VCaP (cell line): ENCODE results near the gene DENND10.

Experiments used
- H3K27ac ChIP-seq: fragments of 450-650 bp; 2 replicates; pipeline ENCODE4 v1.5.1; 2017
- CTCF ChIP-seq: fragments of 450-650 bp; conservative IDR thresholded peaks from 2 replicates; pipeline ENCODE4 v1.5.1; 2017; ENCODE audit warnings: mild to moderate bottlenecking, moderate library complexity

The DENND10 gene

GRCh38 chr10:119183664-119184412, 79.9 kb downstream of the DENND10 start:
- no peak overlapping the region for H3K27ac ChIP-seq
- TF ChIP-seq CTCF: no peak
